GM23248 (cell line): ENCODE measurements around the gene BMP5.

ENCODE experiments used
- EZH2 ChIP-seq: fragments of 200-600 bp; sonication (generic); IDR thresholded peaks from 2 replicates; pipeline ENCODE4 v1.6.1; 2018; ENCODE audit warnings: antibody characterized with exemption, mild to moderate bottlenecking; ENCODE audit not compliant: insufficient read depth, poor library complexity, severe bottlenecking
- EZH2phosphoT487 ChIP-seq: fragments of 200-600 bp; sonication (generic); IDR thresholded peaks from 2 replicates; pipeline ENCODE4 v1.6.1; 2018; ENCODE audit warnings: antibody characterized with exemption, moderate library complexity, mild to moderate bottlenecking, low read depth; ENCODE audit not compliant: insufficient read depth

DNA sequence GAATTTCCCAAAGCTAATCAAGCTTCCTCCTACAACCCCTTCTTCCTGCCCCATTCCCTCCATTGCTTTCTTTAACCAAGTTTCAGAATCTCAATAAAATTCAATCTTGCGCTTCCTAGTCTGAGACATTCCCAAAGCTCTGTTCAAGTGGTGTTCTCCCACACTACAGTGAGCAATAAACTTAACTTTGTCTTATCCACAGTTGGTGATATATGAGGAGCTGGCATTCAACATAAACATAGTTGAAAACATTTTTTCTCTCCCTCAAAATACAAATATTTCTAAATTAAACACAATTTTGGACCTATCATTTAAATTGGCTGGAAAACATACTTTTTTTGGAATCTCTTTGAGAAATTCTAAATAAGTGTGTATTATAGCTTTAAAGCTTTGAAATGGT lies 166.7 kb downstream of the BMP5 start:
- no peak for TF ChIP-seq EZH2phosphoT487
- TF ChIP-seq EZH2 = no peak
